Liver (tissue), 3 donors: ENCODE results near the gene ARHGAP33.

Experiments
- CTCF ChIP-seq: fragments of 150-350 bp; IDR thresholded peaks from 2 replicates; pipeline ENCODE4 v1.5.1; 2017; ENCODE audit warnings: improper control_type of control experiment, low read depth, low read length; ENCODE audit not compliant: missing input control
- EGR1 ChIP-seq, 2 donors: IDR thresholded peaks; 2 replicates each; pipeline ENCODE4 v1.6.1; 2016 to 2018; ENCODE audit warnings: antibody characterized with exemption in 2 of 2, low read depth in 2 of 2
- JUND ChIP-seq, 2 donors: IDR thresholded peaks; 2 replicates each; pipeline ENCODE4 v1.6.1; 2016; ENCODE audit warnings: antibody characterized with exemption in 2 of 2
- MAX ChIP-seq: IDR thresholded peaks from 2 replicates; pipeline ENCODE4 v1.6.1; 2016; ENCODE audit warnings: antibody characterized with exemption
- RAD21 ChIP-seq, 2 donors: IDR thresholded peaks; 2 replicates each; pipeline ENCODE4 v1.6.1; 2016; ENCODE audit warnings: antibody characterized with exemption in 2 of 2, mild to moderate bottlenecking in 2 of 2
- REST ChIP-seq: IDR thresholded peaks from 2 replicates; pipeline ENCODE4 v1.6.1; 2016; ENCODE audit warnings: antibody characterized with exemption, mild to moderate bottlenecking
- ZBTB33 ChIP-seq: IDR thresholded peaks from 2 replicates; pipeline ENCODE4 v1.6.1; 2016; ENCODE audit warnings: antibody characterized with exemption
- donor health status: healthy.
- donor health status: healthy.

- TF ChIP-seq CTCF: no peak
- no peak for TF ChIP-seq JUND (IDR thresholded peaks at IDR 0.05)
- TF ChIP-seq REST: peak; percentile 48
- no peak for TF ChIP-seq MAX
- TF ChIP-seq EGR1 (IDR thresholded peaks at IDR 0.05; ENCODE audit: low read depth in 2 of 2): peak in 1 of 2 donors; percentile 25
- peak; percentile 54 for TF ChIP-seq ZBTB33
- no peak for TF ChIP-seq RAD21 (IDR thresholded peaks at IDR 0.05)
Observed at GRCh38 chr19:35757749-35758608, 17.4 kb upstream of the ARHGAP33 start, which contains the start of gene PROSER3.
